Karpas-422 (cell line): ENCODE data around the gene SETX. TPM values are rescaled to one million over a fixed set of nuclear protein-coding genes. Genes with fewer than 3 reads are reported as not detected.

Experiments
- DNase-seq: peaks from one replicate; pipeline ENCODE4 v3.0.0-alpha.2; 2015
- H2AFZ ChIP-seq: fragments of 200-600 bp; sonication (generic); 2 replicates; pipeline ENCODE4 v1.6.1; 2014; ENCODE audit warnings: antibody characterized with exemption, low read length, mixed read lengths
- H3K27ac ChIP-seq: fragments of 200-600 bp; sonication (generic); 2 replicates; pipeline ENCODE4 v1.5.1; 2014; ENCODE audit warnings: mild to moderate bottlenecking, low read length, moderate library complexity
- H3K27me3 ChIP-seq: fragments of 200-600 bp; sonication (generic); 2 replicates; pipeline ENCODE4 v1.6.1; 2014; ENCODE audit warnings: low read length, mixed read lengths
- H3K36me3 ChIP-seq: fragments of 200-600 bp; sonication (generic); 2 replicates; pipeline ENCODE4 v1.6.1; 2014; ENCODE audit warnings: low read length, mixed read lengths; ENCODE audit not compliant: insufficient read depth
- H3K4me1 ChIP-seq: fragments of 200-600 bp; sonication (generic); 2 replicates; pipeline ENCODE4 v1.6.1; 2014; ENCODE audit warnings: mild to moderate bottlenecking, low read length, mixed read lengths
- H3K4me2 ChIP-seq: fragments of 200-600 bp; sonication (generic); 2 replicates; pipeline ENCODE4 v1.6.1; 2014; ENCODE audit warnings: low read length, low read depth, mild to moderate bottlenecking; ENCODE audit not compliant: poor library complexity, severe bottlenecking
- H3K4me3 ChIP-seq: fragments of 200-600 bp; sonication (generic); 2 replicates; pipeline ENCODE4 v1.5.1; 2014; ENCODE audit warnings: mild to moderate bottlenecking, antibody characterized with exemption, low read length, mixed read lengths
- H3K79me2 ChIP-seq: fragments of 200-600 bp; sonication (generic); 2 replicates; pipeline ENCODE4 v1.6.1; 2014; ENCODE audit warnings: mild to moderate bottlenecking, low read length, mixed read lengths
- H3K9ac ChIP-seq: fragments of 200-600 bp; sonication (generic); 2 replicates; pipeline ENCODE4 v1.6.0; 2014; ENCODE audit warnings: low read length
- H3K9me2 ChIP-seq: fragments of 200-600 bp; sonication (generic), shearing (Covaris generic); replicated peaks from 2 replicates; pipeline ENCODE4 v1.6.0; 2014; ENCODE audit warnings: mild to moderate bottlenecking, low read length, moderate library complexity; ENCODE audit not compliant: insufficient read depth
- H3K9me3 ChIP-seq: fragments of 300-700, 200-600 bp; sonication (generic); 2 replicates; pipeline ENCODE4 v1.6.1; 2014; ENCODE audit warnings: low read length, mixed read lengths
- H4K20me1 ChIP-seq: fragments of 200-600 bp; sonication (generic); 2 replicates; pipeline ENCODE4 v1.6.1; 2014; ENCODE audit warnings: mild to moderate bottlenecking, antibody characterized with exemption, low read length, low read depth; ENCODE audit not compliant: insufficient read depth
- total RNA-seq: library from RNA; depleted of rRNA; stranded (reverse); fragments of >200 nt; shearing (Covaris generic); gene quantifications from 2 replicates; pipeline ENCODE4 v1.2.3, GENCODE V29; 2014; ENCODE audit warnings: low replicate concordance

The SETX gene
- total RNA-seq, 1 experiment from 2014 or later, result 56.0 TPM

- no peak overlapping the region for H2AFZ ChIP-seq
- no peaks in the 10 kb centered on the region for H3K9me3 ChIP-seq
- peak overlapping the region; percentile 70; the same call in 1 of the 2 replicates for H3K27ac ChIP-seq
- no peak for DNase-seq
- H3K9ac ChIP-seq, result no peak overlapping the region
- H3K79me2 ChIP-seq, result no peaks in the 10 kb centered on the region
- H3K9me2 ChIP-seq, result no peaks in the 10 kb centered on the region
- H3K27me3 ChIP-seq, result no peaks in the 10 kb centered on the region
- H3K4me3 ChIP-seq, result no peak overlapping the region
- peaks cover 29% of the 10 kb centered on the region for H3K4me1 ChIP-seq
- no peaks in the 10 kb centered on the region for H4K20me1 ChIP-seq
- H3K4me2 ChIP-seq, result no peak overlapping the region
- H3K36me3 ChIP-seq, result no peaks in the 10 kb centered on the region
Measured at GRCh38 chr9:132366481-132366880, 11.7 kb upstream of the SETX start.

GRCh38 chr9:132365986-132366385 is 11.2 kb upstream of the SETX start:
- peaks cover 29% of the 10 kb centered on the region for H3K4me1 ChIP-seq
- H3K27me3 ChIP-seq, result no peaks in the 10 kb centered on the region
- H3K27ac ChIP-seq, result peak overlapping the region; percentile 70
- peak overlapping the region; percentile 74; the same call in 1 of the 2 replicates for H2AFZ ChIP-seq
- H3K9ac ChIP-seq, result peak overlapping the region; percentile 17; the same call in 1 of the 2 replicates
- H3K79me2 ChIP-seq, result no peaks in the 10 kb centered on the region
- H4K20me1 ChIP-seq, result no peaks in the 10 kb centered on the region
- no peaks in the 10 kb centered on the region for H3K9me3 ChIP-seq
- no peak for DNase-seq
- H3K9me2 ChIP-seq, result no peaks in the 10 kb centered on the region
- peak overlapping the region; percentile 20 for H3K4me2 ChIP-seq
- no peak overlapping the region for H3K4me3 ChIP-seq
- H3K36me3 ChIP-seq, result no peaks in the 10 kb centered on the region

GRCh38 chr9:132364068-132364467 is 9.3 kb upstream of the SETX start:
- no peak overlapping the region for H3K27ac ChIP-seq
- no peak overlapping the region for H3K4me2 ChIP-seq
- no peak for DNase-seq
- H3K9me2 ChIP-seq, result no peaks in the 10 kb centered on the region
- H3K9ac ChIP-seq, result no peak overlapping the region
- peaks cover 31% of the 10 kb centered on the region for H3K4me1 ChIP-seq
- H3K27me3 ChIP-seq, result no peaks in the 10 kb centered on the region
- H2AFZ ChIP-seq, result no peak overlapping the region
- H3K4me3 ChIP-seq, result no peak overlapping the region
- H3K36me3 ChIP-seq, result no peaks in the 10 kb centered on the region
- H4K20me1 ChIP-seq, result no peaks in the 10 kb centered on the region
- no peaks in the 10 kb centered on the region for H3K79me2 ChIP-seq
- no peaks in the 10 kb centered on the region for H3K9me3 ChIP-seq

GRCh38 chr9:132357764-132358163 is 3.0 kb upstream of the SETX start:
- no peak overlapping the region for H2AFZ ChIP-seq
- peaks cover 25% of the 10 kb centered on the region for H3K4me1 ChIP-seq
- no peak overlapping the region for H3K9ac ChIP-seq
- no peak for DNase-seq
- no peak overlapping the region for H3K4me3 ChIP-seq
- no peaks in the 10 kb centered on the region for H3K27me3 ChIP-seq
- no peak overlapping the region for H3K27ac ChIP-seq
- no peaks in the 10 kb centered on the region for H3K9me2 ChIP-seq
- peaks cover 8% of the 10 kb centered on the region for H3K36me3 ChIP-seq
- no peak overlapping the region for H3K4me2 ChIP-seq
- H4K20me1 ChIP-seq, result peaks cover 6% of the 10 kb centered on the region; the same call in 1 of the 2 replicates
- H3K9me3 ChIP-seq, result no peaks in the 10 kb centered on the region
- H3K79me2 ChIP-seq, result peaks cover 20% of the 10 kb centered on the region

- peaks cover 33% of the 10 kb centered on the region for H3K79me2 ChIP-seq
- no peak overlapping the region for H3K27ac ChIP-seq
Measured at GRCh38 chr9:132356324-132356924, 1.6 kb upstream of the SETX start.

GRCh38 chr9:132351404-132352045 is 3.3 kb downstream of the SETX start:
- Histone ChIP-seq H3K27me3 (no peaks in the 10 kb centered on the region), H3K9me2 (no peaks in the 10 kb centered on the region), H3K4me1 (peaks cover 37% of the 10 kb centered on the region), H3K9me3 (no peaks in the 10 kb centered on the region), H3K9ac (peak overlapping the region; percentile 44), H3K4me3 (peak overlapping the region; percentile 11), H3K27ac (peak overlapping the region; percentile 72), H3K4me2 (peak overlapping the region; percentile 52), H3K36me3 (peaks cover 53% of the 10 kb centered on the region), H4K20me1 (peaks cover 6% of the 10 kb centered on the region; the same call in 1 of the 2 replicates), H3K79me2 (peaks cover 69% of the 10 kb centered on the region), H2AFZ (no peak overlapping the region)
- DNase-seq, result no peak

More at GRCh38 chr9:132356324-132356924, 1.6 kb upstream of the SETX start:
- Histone ChIP-seq H3K4me2 (no peak overlapping the region), H3K36me3 (peaks cover 18% of the 10 kb centered on the region), H3K9me2 (no peaks in the 10 kb centered on the region), H3K4me3 (no peak overlapping the region), H3K9me3 (no peaks in the 10 kb centered on the region), H3K4me1 (peaks cover 38% of the 10 kb centered on the region), H3K9ac (no peak overlapping the region), H4K20me1 (peaks cover 6% of the 10 kb centered on the region; the same call in 1 of the 2 replicates), H2AFZ (no peak overlapping the region), H3K27me3 (no peaks in the 10 kb centered on the region)
- DNase-seq, result no peak

GRCh38 chr9:132350861-132351315 is 3.9 kb downstream of the SETX start:
- Histone ChIP-seq H3K9me3 (no peaks in the 10 kb centered on the region), H3K4me1 (peaks cover 37% of the 10 kb centered on the region), H3K9ac (peak overlapping the region; percentile 44; the same call in 1 of the 2 replicates), H3K9me2 (no peaks in the 10 kb centered on the region), H3K27me3 (no peaks in the 10 kb centered on the region), H3K4me2 (peak overlapping the region; percentile 52), H2AFZ (no peak overlapping the region), H4K20me1 (peaks cover 6% of the 10 kb centered on the region; the same call in 1 of the 2 replicates), H3K79me2 (peaks cover 75% of the 10 kb centered on the region), H3K27ac (peak overlapping the region; percentile 72), H3K36me3 (peaks cover 59% of the 10 kb centered on the region), H3K4me3 (peak overlapping the region; percentile 11)
- no peak for DNase-seq

GRCh38 chr9:132348676-132349075 is 6.1 kb downstream of the SETX start:
- peaks cover under 1% of the 10 kb centered on the region; the same call in 1 of the 2 replicates for H4K20me1 ChIP-seq
- H3K4me2 ChIP-seq, result no peak overlapping the region
- no peak overlapping the region for H2AFZ ChIP-seq
- peaks cover 31% of the 10 kb centered on the region for H3K4me1 ChIP-seq
- H3K27me3 ChIP-seq, result no peaks in the 10 kb centered on the region
- H3K9ac ChIP-seq, result no peak overlapping the region
- no peak overlapping the region for H3K4me3 ChIP-seq
- peaks cover 79% of the 10 kb centered on the region for H3K36me3 ChIP-seq
- H3K9me2 ChIP-seq, result no peaks in the 10 kb centered on the region
- peaks cover 64% of the 10 kb centered on the region for H3K79me2 ChIP-seq
- no peak overlapping the region for H3K27ac ChIP-seq
- DNase-seq, result no peak
- no peaks in the 10 kb centered on the region for H3K9me3 ChIP-seq
